ENCODE results near the gene ZNF529.

The ZNF529 gene

GRCh38 chr19:36574741-36575140, 1.6 kb upstream of the ZNF529 start:
- H3K4me3 ChIP-seq (ENCODE audit: low read depth, low read length) = no peak overlapping the region; the same call in 1 of the 2 replicates
- TF ChIP-seq CTCF (IDR thresholded peaks at IDR 0.05; ENCODE audit: low read depth, low read length) = no peak

- H3K4me3 ChIP-seq (ENCODE audit: low read depth, low read length) = peak overlapping the region; percentile 92
Observed at GRCh38 chr19:36573895-36574720, 1.0 kb upstream of the ZNF529 start.

GRCh38 chr19:36572593-36573019, 486 bp downstream of the ZNF529 start:
- peak overlapping the region; percentile 92 for H3K4me3 ChIP-seq (ENCODE audit: low read depth, low read length)
- no peak for TF ChIP-seq CTCF (IDR thresholded peaks at IDR 0.05; ENCODE audit: low read depth, low read length)

More at GRCh38 chr19:36573895-36574720, 1.0 kb upstream of the ZNF529 start:
- no peak for TF ChIP-seq CTCF (IDR thresholded peaks at IDR 0.05; ENCODE audit: low read depth, low read length)

- no peak for TF ChIP-seq CTCF (IDR thresholded peaks at IDR 0.05; ENCODE audit: low read depth, low read length)
- H3K4me3 ChIP-seq (ENCODE audit: low read depth, low read length) = no peak overlapping the region
Observed at GRCh38 chr19:36564391-36564790, 8.7 kb downstream of the ZNF529 start.

GRCh38 chr19:36547001-36547732, 25.9 kb downstream of the ZNF529 start:
- H3K4me3 ChIP-seq (ENCODE audit: low read depth, low read length) = no peak overlapping the region
- TF ChIP-seq CTCF (IDR thresholded peaks at IDR 0.05; ENCODE audit: low read depth, low read length) = no peak

- peak overlapping the region; percentile 74 for H3K4me3 ChIP-seq (ENCODE audit: low read depth, low read length)
- TF ChIP-seq CTCF (IDR thresholded peaks at IDR 0.05; ENCODE audit: low read depth, low read length) = no peak
Observed at GRCh38 chr19:36528921-36529518, 44.1 kb downstream of the ZNF529 start.

All from WI38 (cell line).